Hematopoietic multipotent progenitor cell treated with erythropoietin and hydrocortisone succinate and interleukin-3 and kit ligand, for 8 days (in vitro differentiated cells): ENCODE results near the gene ITLN2.
"Not testable (repeated sequence)": the region's sequence is repeated elsewhere in the genome, so short reads cannot be mapped to it uniquely, and the experiment has no call there.

Experiments
- DNase-seq: peaks from one replicate; pipeline ENCODE4 v3.0.0-alpha.2; 2015

ITLN2 gene

GRCh38 chr1:160952129-160952510, 2.5 kb downstream of the ITLN2 start:
- DNase-seq = no peak

GRCh38 chr1:160951443-160952128, 3.0 kb downstream of the ITLN2 start:
- DNase-seq = peak; percentile 88

- DNase-seq = no peak
These were observed 4.0 kb downstream of the ITLN2 start for GRCh38 chr1:160950657-160951056.

- DNase-seq = no peak
These were observed 4.7 kb downstream of the ITLN2 start for GRCh38 chr1:160949881-160950280.

GRCh38 chr1:160949216-160949880, 5.3 kb downstream of the ITLN2 start:
- peak; percentile 71 for DNase-seq

GRCh38 chr1:160947174-160947759, 7.3 kb downstream of the ITLN2 start:
- peak; percentile 51 for DNase-seq

GRCh38 chr1:160945881-160946280, 8.7 kb downstream of the ITLN2 start:
- DNase-seq = not testable (repeated sequence)

- peak; percentile 72 for DNase-seq
These were observed 9.5 kb downstream of the ITLN2 start for GRCh38 chr1:160945079-160945478.

GRCh38 chr1:160942926-160943325, 11.7 kb downstream of the ITLN2 start:
- peak; percentile 62 for DNase-seq

- not testable (repeated sequence) for DNase-seq
These were observed 17.9 kb downstream of the ITLN2 start for GRCh38 chr1:160936666-160937065.

GRCh38 chr1:160935527-160936258, 18.9 kb downstream of the ITLN2 start:
- no peak for DNase-seq

GRCh38 chr1:160933305-160933704, 21.3 kb downstream of the ITLN2 start:
- DNase-seq = not testable (repeated sequence)

- DNase-seq = peak; percentile 34
These were observed 28.9 kb downstream of the ITLN2 start for GRCh38 chr1:160925652-160926244.

- DNase-seq = no peak
These were observed 29.6 kb downstream of the ITLN2 start for GRCh38 chr1:160924791-160925651.

- no peak for DNase-seq
These were observed 37.9 kb downstream of the ITLN2 start for GRCh38 chr1:160916666-160917065.

- DNase-seq = not testable (repeated sequence)
These were observed 41.4 kb downstream of the ITLN2 start for GRCh38 chr1:160913229-160913628.

- no peak for DNase-seq
These were observed 42.7 kb downstream of the ITLN2 start for GRCh38 chr1:160911925-160912324.

GRCh38 chr1:160911441-160911840, 43.2 kb downstream of the ITLN2 start:
- peak; percentile 94 for DNase-seq

- DNase-seq = no peak
These were observed 44.3 kb downstream of the ITLN2 start for GRCh38 chr1:160910170-160910750.

GRCh38 chr1:160907976-160908375, 46.6 kb downstream of the ITLN2 start:
- DNase-seq = peak; percentile 99

- DNase-seq = no peak
These were observed 49.0 kb downstream of the ITLN2 start for GRCh38 chr1:160905617-160905989.
